ENCODE measurements around the gene PPP1R14C.

- TF ChIP-seq CTCF (IDR thresholded peaks at IDR 0.05) (no peak), POLR2A (IDR thresholded peaks at IDR 0.05) (no peak)
Measured at GRCh38 chr6:150286460-150286859, 143.6 kb downstream of the PPP1R14C start.

Measured in body of pancreas (tissue), 4 donors.